NB4 (cell line): ENCODE results near the gene JAKMIP1.

Experiments
- POLR2A ChIP-seq: IDR thresholded peaks from 2 replicates; pipeline ENCODE4 v1.6.1; 2011; ENCODE audit warnings: mild to moderate bottlenecking; ENCODE audit not compliant: insufficient read length; ENCODE audit errors: extremely low read depth
- TF ChIP-seq, protein P1 (sequence below): IDR thresholded peaks from one replicate; pipeline ENCODE4 v1.5.1; 2012; ENCODE audit warnings: low read depth, low read length

- TF ChIP-seq, protein P1, sequence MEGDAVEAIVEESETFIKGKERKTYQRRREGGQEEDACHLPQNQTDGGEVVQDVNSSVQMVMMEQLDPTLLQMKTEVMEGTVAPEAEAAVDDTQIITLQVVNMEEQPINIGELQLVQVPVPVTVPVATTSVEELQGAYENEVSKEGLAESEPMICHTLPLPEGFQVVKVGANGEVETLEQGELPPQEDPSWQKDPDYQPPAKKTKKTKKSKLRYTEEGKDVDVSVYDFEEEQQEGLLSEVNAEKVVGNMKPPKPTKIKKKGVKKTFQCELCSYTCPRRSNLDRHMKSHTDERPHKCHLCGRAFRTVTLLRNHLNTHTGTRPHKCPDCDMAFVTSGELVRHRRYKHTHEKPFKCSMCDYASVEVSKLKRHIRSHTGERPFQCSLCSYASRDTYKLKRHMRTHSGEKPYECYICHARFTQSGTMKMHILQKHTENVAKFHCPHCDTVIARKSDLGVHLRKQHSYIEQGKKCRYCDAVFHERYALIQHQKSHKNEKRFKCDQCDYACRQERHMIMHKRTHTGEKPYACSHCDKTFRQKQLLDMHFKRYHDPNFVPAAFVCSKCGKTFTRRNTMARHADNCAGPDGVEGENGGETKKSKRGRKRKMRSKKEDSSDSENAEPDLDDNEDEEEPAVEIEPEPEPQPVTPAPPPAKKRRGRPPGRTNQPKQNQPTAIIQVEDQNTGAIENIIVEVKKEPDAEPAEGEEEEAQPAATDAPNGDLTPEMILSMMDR, result no peak
- no peak for TF ChIP-seq POLR2A
Measured at GRCh38 chr4:6192245-6192644, 8.1 kb downstream of the JAKMIP1 start.
